ENCODE data around the gene GNAZ. TPM values are rescaled to one million over a fixed set of nuclear protein-coding genes. Genes with fewer than 3 reads are reported as not detected.

The GNAZ gene
- total RNA-seq, 1 experiment from 2014 or later: 11.1 TPM

GRCh38 chr22:23120415-23120899, 50.1 kb downstream of the GNAZ start:
- Histone ChIP-seq H3K9me3 (ENCODE audit: control insufficient read depth in 1 of 2, insufficient read depth in 1 of 2, low read depth in 1 of 2, low read length in 2 of 2) (no peaks in the 10 kb centered on the region), H3K79me2 (ENCODE audit: insufficient read depth, low read length) (no peaks in the 10 kb centered on the region), H3K9ac (ENCODE audit: low read length) (no peak overlapping the region), H2AFZ (ENCODE audit: low read depth, low read length, poor library complexity, severe bottlenecking) (no peak overlapping the region), H3K9me2 (ENCODE audit: insufficient read depth) (no peaks in the 10 kb centered on the region), H3K4me2 (ENCODE audit: low read length) (no peak overlapping the region), H3K36me3 (ENCODE audit: control insufficient read depth in 1 of 2, insufficient read depth in 2 of 2, low read length in 2 of 2) (no peaks in the 10 kb centered on the region), H3K27ac (ENCODE audit: low read depth, low read length) (no peak overlapping the region), H4K20me1 (ENCODE audit: insufficient read depth) (no peaks in the 10 kb centered on the region), H3K4me3 (replicated peaks in 1 of 2; ENCODE audit: low read depth in 1 of 2, low read length in 2 of 2) (no peak overlapping the region), H3K27me3 (ENCODE audit: insufficient read depth, low read length) (no peaks in the 10 kb centered on the region), H3K4me1 (ENCODE audit: control insufficient read depth in 1 of 2, insufficient read depth in 2 of 2, low read length in 2 of 2) (no peaks in the 10 kb centered on the region)
- TF ChIP-seq EZH2phosphoT487 (IDR thresholded peaks at IDR 0.05; ENCODE audit: borderline replicate concordance): no peak
- TF ChIP-seq POLR2A (IDR thresholded peaks at IDR 0.05; ENCODE audit: borderline replicate concordance, extremely low read depth, insufficient read depth, insufficient read length): no peak
- TF ChIP-seq JUND (IDR thresholded peaks at IDR 0.05): no peak
- no peak for TF ChIP-seq FOSL1 (IDR thresholded peaks at IDR 0.05; ENCODE audit: low read depth)
- TF ChIP-seq ZBTB33 (IDR thresholded peaks at IDR 0.05; ENCODE audit: extremely low read depth, insufficient replicate concordance, low read length): no peak
- TF ChIP-seq SP1 (IDR thresholded peaks at IDR 0.05; ENCODE audit: low read depth): no peak
- no peak for TF ChIP-seq EGR1 (IDR thresholded peaks at IDR 0.05; ENCODE audit: low read depth)
- TF ChIP-seq TCF7L2 (IDR thresholded peaks at IDR 0.05; ENCODE audit: borderline replicate concordance, extremely low read depth, insufficient read depth, insufficient read length): no peak
- TF ChIP-seq EZH2 (IDR thresholded peaks at IDR 0.05): no peak
- TF ChIP-seq CTCF (IDR thresholded peaks at IDR 0.05 in 2 of 3, conservative IDR thresholded peaks at IDR 0.05 in 1 of 3; ENCODE audit: borderline replicate concordance in 1 of 3, insufficient read depth in 1 of 3, low read depth in 2 of 3, low read length in 2 of 3): no peak
- no peak for TF ChIP-seq SIN3A (IDR thresholded peaks at IDR 0.05; ENCODE audit: low read depth)
- TF ChIP-seq CEBPB (IDR thresholded peaks at IDR 0.05; ENCODE audit: low read depth): no peak
- ATAC-seq (no peak), DNase-seq (ENCODE audit: low read depth, low spot score) (no peak)
- RAD21 ChIA-PET (ENCODE audit: low non-redundant PET in 1 of 2, low total read pairs in 2 of 2, uncharacterized antibody in 2 of 2, unreplicated experiment in 2 of 2): no interaction called here
- CTCF ChIA-PET: no interaction called here
- POLR2A ChIA-PET: no interaction called here
- BruUV-seq (replicated peaks): no TSS peak
- intact Hi-C loops (cut with micrococcal nuclease): no loop called here

All from HCT116 (cell line).